Sigmoid colon (tissue), 7 donors: ENCODE measurements around the gene ZNF467. TPM values are rescaled to one million over a fixed set of nuclear protein-coding genes. Genes with fewer than 3 reads are reported as not detected.

Source experiments
- DNase-seq: peaks from one replicate; pipeline ENCODE4 v3.0.0-alpha.2; 2019
- H3K27ac ChIP-seq, 4 donors: fragments of 200-600 bp; sonication (generic); one replicate each; pipeline ENCODE4 v1.5.1; 2016 to 2019; ENCODE audit warnings: mild to moderate bottlenecking in 1 of 4
- H3K27me3 ChIP-seq, 3 donors: fragments of 200-600 bp; sonication (generic); one replicate each; pipeline ENCODE4 v1.5.1; 2019; ENCODE audit warnings: mild to moderate bottlenecking in 1 of 3
- H3K36me3 ChIP-seq, 4 donors: fragments of 200-600 bp; sonication (generic); one replicate each; pipeline ENCODE4 v1.5.1; 2016 to 2019
- H3K4me1 ChIP-seq, 4 donors: fragments of 200-600 bp; sonication (generic); one replicate each; pipeline ENCODE4 v1.5.1; 2017 to 2019
- H3K4me3 ChIP-seq, 4 donors: fragments of 200-600 bp; sonication (generic); one replicate each; pipeline ENCODE4 v1.5.1; 2017 to 2019; ENCODE audit warnings: mild to moderate bottlenecking in 2 of 4, moderate library complexity in 1 of 4
- H3K9me3 ChIP-seq, 4 donors: fragments of 200-600 bp in 3 of 4; sonication (generic) in 3 of 4; one replicate each; pipeline versions ENCODE4 v1.5.1 to v1.6.1; 2013 to 2019
- CTCF ChIP-seq, 4 experiments: fragments of 450-650 bp in 3 of 4; fragments of 200-600 bp in 1 of 4; IDR thresholded peaks; one replicate each; pipeline ENCODE4 v1.5.1; 2016 to 2019; ENCODE audit warnings: antibody characterized with exemption in 4 of 4, mild to moderate bottlenecking in 3 of 4, moderate library complexity in 2 of 4
- EP300 ChIP-seq, 4 donors: sonication (generic); formaldehyde crosslinking; IDR thresholded peaks; one replicate each; pipeline ENCODE4 v1.6.1; 2017; ENCODE audit warnings: antibody characterized with exemption in 4 of 4
- POLR2A ChIP-seq, 2 donors: fragments of 450-650 bp; IDR thresholded peaks; one replicate each; pipeline ENCODE4 v1.6.1; 2016; ENCODE audit warnings: antibody characterized with exemption in 2 of 2, mild to moderate bottlenecking in 2 of 2, moderate library complexity in 2 of 2
- POLR2AphosphoS5 ChIP-seq, 4 donors: sonication (generic); formaldehyde crosslinking; IDR thresholded peaks; one replicate each; pipeline ENCODE4 v1.6.1; 2017; ENCODE audit warnings: antibody characterized with exemption in 4 of 4
- WGBS, 2 donors: extraction: QIAGEN DNeasy Blood & Tissue Kit; methylation state at CpG; one replicate each; pipeline ENCODE4 v1.1.7; 2013; 5-methylcytosine and 5-hydroxymethylcytosine counted together
- intact Hi-C: fragments of 100-400 bp; cut with DNase I; formaldehyde crosslinking; loops from one replicate; pipeline ENCODE4 v1.15.1; 2023
- polyA plus RNA-seq, 3 donors: library from polyadenylated mRNA; stranded (reverse); fragments of 200-250 nt; gene quantifications; one replicate each; pipeline ENCODE4 v1.2.3, GENCODE V29; 2013
- total RNA-seq, 4 donors: library from RNA; depleted of rRNA; stranded (reverse); fragments of >200 nt; gene quantifications; one replicate each; pipeline ENCODE4 v1.1.0, GENCODE V29; 2016
- donor health status: healthy with polysubstance abuse.
- donor health status: Bipolar disorder and iron deficiency.
- donor health status: healthy.

Gene ZNF467
- total and polyA plus RNA-seq, 7 donors, result 3.0 to 15.7 (median 7.1) TPM

DNA sequence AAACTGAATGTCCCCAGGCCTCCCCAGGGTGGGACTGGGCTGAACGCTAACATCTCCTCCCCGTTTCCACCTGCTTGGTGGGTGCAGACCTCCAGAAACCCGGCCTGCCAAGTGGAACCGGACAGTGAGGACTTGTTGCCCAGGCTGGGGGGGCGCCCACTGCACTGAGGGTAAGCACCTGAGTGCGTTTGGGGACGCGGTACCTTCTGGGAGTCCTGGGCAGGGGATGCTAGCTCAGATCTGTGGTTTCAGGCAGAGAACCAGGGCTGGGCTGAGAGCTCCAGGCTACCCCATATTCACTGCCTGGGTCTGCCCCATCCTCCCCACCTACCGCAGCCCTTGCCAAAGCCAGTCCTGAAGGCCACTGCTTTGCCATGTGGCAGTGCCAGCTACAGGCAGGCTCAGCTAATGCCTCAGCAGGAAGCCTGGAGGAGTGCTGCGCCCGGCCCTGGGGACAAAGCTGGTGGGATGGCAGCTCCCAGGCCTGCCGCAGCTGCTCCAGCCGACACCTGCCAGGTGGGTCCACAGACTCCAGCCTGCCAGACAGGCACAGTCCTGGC, 3.5 kb upstream of the ZNF467 start:
- Histone ChIP-seq H3K36me3 (no peaks in the 10 kb centered on the region), H3K27ac (no peak overlapping the region), H3K9me3 (no peaks in the 10 kb centered on the region), H3K4me3 (no peak overlapping the region), H3K27me3 (no peaks in the 10 kb centered on the region), H3K4me1 (peaks cover 0 to 20% (median 5%) of the 10 kb centered on the region in 4 donors)
- intact Hi-C loops, result loop anchor here (10.0 kb wide), 1 partner anchor 628 kb away; a partner anchor contains a TSS
- no peak for DNase-seq
- 85 to 87% methylated on average over 13 of the region's 13 CpGs for WGBS, 2 donors
- no peak for TF ChIP-seq POLR2AphosphoS5 (IDR thresholded peaks at IDR 0.05)
- TF ChIP-seq CTCF (IDR thresholded peaks at IDR 0.05), result no peak
- no peak for TF ChIP-seq POLR2A (IDR thresholded peaks at IDR 0.05)
- no peak for TF ChIP-seq EP300 (IDR thresholded peaks at IDR 0.05)

DNA sequence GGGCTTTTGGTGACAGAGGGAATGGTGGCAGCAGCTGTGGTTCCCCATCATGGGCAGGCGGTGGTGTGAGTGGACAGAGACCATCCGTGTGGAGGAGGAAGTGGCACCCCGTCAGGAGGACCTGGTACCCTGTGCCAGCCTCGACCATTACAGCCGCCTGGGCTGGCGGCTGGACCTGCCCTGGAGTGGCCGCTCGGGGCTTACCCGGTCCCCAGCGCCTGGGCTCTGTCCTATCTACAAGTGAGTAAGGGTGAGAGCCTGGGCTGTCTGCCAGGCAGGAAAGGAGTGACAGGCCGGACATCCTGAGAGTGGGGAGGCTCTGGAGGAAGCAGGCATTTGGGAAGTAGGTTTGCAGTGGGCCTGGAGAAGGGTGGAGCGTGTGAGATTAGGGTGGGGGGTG, 2.9 kb upstream of the ZNF467 start:
- peak; percentile 84 for DNase-seq
- Histone ChIP-seq H3K27ac (no peak overlapping the region), H3K4me3 (no peak overlapping the region), H3K27me3 (no peaks in the 10 kb centered on the region), H3K9me3 (no peaks in the 10 kb centered on the region), H3K4me1 (peaks cover 0 to 22% (median 8%) of the 10 kb centered on the region in 4 donors), H3K36me3 (no peaks in the 10 kb centered on the region)
- intact Hi-C loops, result loop anchor here (10.0 kb wide), 1 partner anchor 629 kb away; a partner anchor contains a TSS
- WGBS, 2 donors, result 25% methylated on average over 12 of the region's 12 CpGs
- no peak for TF ChIP-seq POLR2A (IDR thresholded peaks at IDR 0.05)
- no peak for TF ChIP-seq EP300 (IDR thresholded peaks at IDR 0.05)
- TF ChIP-seq POLR2AphosphoS5 (IDR thresholded peaks at IDR 0.05), result no peak
- no peak for TF ChIP-seq CTCF (IDR thresholded peaks at IDR 0.05)

DNA sequence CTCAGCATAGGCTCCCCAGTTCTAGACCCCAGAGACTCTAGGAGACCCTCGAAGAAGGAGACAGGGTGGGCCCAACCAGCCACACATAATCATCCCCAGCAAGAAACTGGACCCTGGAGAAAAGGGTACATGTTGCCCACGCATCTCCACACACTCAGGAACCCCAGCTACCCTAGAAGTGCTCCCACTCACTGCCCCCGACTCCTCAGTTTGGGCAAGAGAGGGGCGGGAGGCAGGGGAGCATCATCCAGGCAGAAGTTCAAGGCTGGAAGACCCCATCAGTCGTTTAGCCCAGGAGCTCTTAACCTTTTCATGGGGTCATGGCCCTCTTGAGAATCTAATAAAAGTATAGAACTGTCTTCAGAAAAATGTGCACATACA, 1.8 kb upstream of the ZNF467 start:
- no peaks in the 10 kb centered on the region for H3K36me3 ChIP-seq
- WGBS, 2 donors, result 67 to 71% methylated on average over 5 of the region's 5 CpGs
- no peaks in the 10 kb centered on the region for H3K9me3 ChIP-seq
- H3K27ac ChIP-seq, result peak overlapping the region in 2 of 4 donors; percentile 23 to 31
- intact Hi-C loops, result loop anchor here (10.0 kb wide), 1 partner anchor 630 kb away; a partner anchor contains a TSS
- H3K4me3 ChIP-seq, result no peak overlapping the region
- TF ChIP-seq CTCF (IDR thresholded peaks at IDR 0.05) (no peak), POLR2AphosphoS5 (IDR thresholded peaks at IDR 0.05) (no peak), POLR2A (IDR thresholded peaks at IDR 0.05) (no peak), EP300 (IDR thresholded peaks at IDR 0.05) (no peak)
- peaks cover 0 to 30% (median 14%) of the 10 kb centered on the region in 4 donors for H3K4me1 ChIP-seq
- no peaks in the 10 kb centered on the region for H3K27me3 ChIP-seq
- no peak for DNase-seq

DNA sequence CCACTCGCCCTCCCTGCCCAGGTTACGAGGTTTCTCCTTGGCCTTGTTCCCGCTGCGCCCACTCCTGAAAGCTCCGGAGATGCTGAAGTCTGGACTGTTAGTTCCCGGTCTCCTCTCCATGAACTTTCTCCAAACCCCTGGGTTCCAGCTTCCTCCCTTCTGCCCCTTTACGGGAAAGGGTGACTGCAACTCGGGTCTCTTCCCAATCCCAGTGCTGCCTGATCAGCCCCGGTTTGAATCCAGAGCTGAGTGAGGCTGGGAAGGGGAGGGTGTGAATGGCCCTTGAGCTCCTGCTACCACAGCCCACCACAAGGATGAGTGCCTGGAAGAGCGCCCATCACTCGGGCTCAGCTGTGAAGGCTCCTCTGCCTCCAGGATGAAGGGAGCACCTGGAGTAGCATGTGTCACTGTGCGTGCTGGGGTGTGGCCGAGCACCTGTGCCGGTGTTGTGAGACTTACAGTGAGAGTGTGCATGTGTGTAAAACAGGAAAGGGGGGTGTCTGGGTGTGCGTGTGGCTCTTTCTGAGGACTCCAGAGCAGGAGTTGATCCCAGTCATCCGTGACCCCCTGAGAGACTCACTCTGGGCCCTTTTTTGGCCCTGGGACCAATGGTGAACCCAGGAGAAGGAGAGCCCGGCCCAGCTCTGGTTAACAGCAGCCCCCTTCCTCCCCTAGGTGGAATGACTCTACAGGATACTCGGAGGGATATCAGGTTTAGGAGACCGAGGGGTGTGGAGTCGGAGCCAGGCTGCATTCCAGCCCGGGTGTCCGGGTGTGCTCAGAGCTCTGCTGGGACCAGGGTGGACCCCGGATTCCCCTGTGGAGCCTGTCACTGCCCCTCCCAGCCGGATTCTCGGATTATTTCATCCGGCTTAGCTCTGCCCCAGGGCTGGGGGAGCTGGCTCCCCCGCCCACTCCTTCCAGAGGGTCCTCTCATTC, 1.1 kb upstream of the ZNF467 start:
- intact Hi-C loops, result loop anchor here (5.0 to 10.0 kb wide), 4 partner anchors 57 to 747 kb away; partner anchors contain the start of genes ATP6V0E2 and PDIA4
- DNase-seq, result no peak
- H3K27me3 ChIP-seq, result no peaks in the 10 kb centered on the region

More for the DNA sequence above, 1.1 kb upstream of the ZNF467 start:
- peak overlapping the region; percentile 69 to 82 (median 80) for H3K27ac ChIP-seq
- no peaks in the 10 kb centered on the region for H3K9me3 ChIP-seq
- peak overlapping the region; percentile 65 to 89 (median 78) for H3K4me3 ChIP-seq
- TF ChIP-seq POLR2A (IDR thresholded peaks at IDR 0.05) (no peak), CTCF (IDR thresholded peaks at IDR 0.05) (no peak), POLR2AphosphoS5 (IDR thresholded peaks at IDR 0.05) (no peak), EP300 (IDR thresholded peaks at IDR 0.05) (no peak)
- 23 to 61% methylated on average over 27 of the region's 27 CpGs for WGBS, 2 donors
- peaks cover 0 to 4% (median 0%) of the 10 kb centered on the region in 4 donors for H3K36me3 ChIP-seq
- H3K4me1 ChIP-seq, result peaks cover 0 to 30% (median 14%) of the 10 kb centered on the region in 4 donors
